Nephron progenitor cell (in vitro differentiated cells): ENCODE results near the gene CHM.

Experiments used
- DNase-seq: peaks from one replicate; pipeline ENCODE4 v3.0.0; 2021
- H3K27ac Mint-ChIP-seq: 2 replicates; pipeline ENCODE4 v1.8.0; 2021; ENCODE audit warnings: mild to moderate bottlenecking, moderate library complexity, mixed read lengths
- H3K27me3 Mint-ChIP-seq: 2 replicates; pipeline ENCODE4 v1.8.0; 2021; ENCODE audit warnings: mild to moderate bottlenecking, low read depth, mixed read lengths; ENCODE audit not compliant: poor library complexity
- H3K36me3 Mint-ChIP-seq: 2 replicates; pipeline ENCODE4 v1.8.0; 2021; ENCODE audit warnings: low read depth, mixed read lengths
- H3K4me1 Mint-ChIP-seq: 2 replicates; pipeline ENCODE4 v1.8.0; 2021; ENCODE audit warnings: mixed read lengths
- H3K4me3 Mint-ChIP-seq: 2 replicates; pipeline ENCODE4 v1.8.0; 2021; ENCODE audit warnings: mild to moderate bottlenecking, moderate library complexity, mixed read lengths
- H3K9me3 Mint-ChIP-seq: 2 replicates; pipeline ENCODE4 v1.8.0; 2021; ENCODE audit warnings: mild to moderate bottlenecking, moderate library complexity, mixed read lengths
- TF ChIP-seq, protein P1 (sequence below): fragments of 200-600 bp; sonication (generic); IDR thresholded peaks from 2 replicates; pipeline ENCODE4 v1.5.0; 2021; ENCODE audit warnings: antibody characterized with exemption

Gene CHM, protein sequence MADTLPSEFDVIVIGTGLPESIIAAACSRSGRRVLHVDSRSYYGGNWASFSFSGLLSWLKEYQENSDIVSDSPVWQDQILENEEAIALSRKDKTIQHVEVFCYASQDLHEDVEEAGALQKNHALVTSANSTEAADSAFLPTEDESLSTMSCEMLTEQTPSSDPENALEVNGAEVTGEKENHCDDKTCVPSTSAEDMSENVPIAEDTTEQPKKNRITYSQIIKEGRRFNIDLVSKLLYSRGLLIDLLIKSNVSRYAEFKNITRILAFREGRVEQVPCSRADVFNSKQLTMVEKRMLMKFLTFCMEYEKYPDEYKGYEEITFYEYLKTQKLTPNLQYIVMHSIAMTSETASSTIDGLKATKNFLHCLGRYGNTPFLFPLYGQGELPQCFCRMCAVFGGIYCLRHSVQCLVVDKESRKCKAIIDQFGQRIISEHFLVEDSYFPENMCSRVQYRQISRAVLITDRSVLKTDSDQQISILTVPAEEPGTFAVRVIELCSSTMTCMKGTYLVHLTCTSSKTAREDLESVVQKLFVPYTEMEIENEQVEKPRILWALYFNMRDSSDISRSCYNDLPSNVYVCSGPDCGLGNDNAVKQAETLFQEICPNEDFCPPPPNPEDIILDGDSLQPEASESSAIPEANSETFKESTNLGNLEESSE

DNA sequence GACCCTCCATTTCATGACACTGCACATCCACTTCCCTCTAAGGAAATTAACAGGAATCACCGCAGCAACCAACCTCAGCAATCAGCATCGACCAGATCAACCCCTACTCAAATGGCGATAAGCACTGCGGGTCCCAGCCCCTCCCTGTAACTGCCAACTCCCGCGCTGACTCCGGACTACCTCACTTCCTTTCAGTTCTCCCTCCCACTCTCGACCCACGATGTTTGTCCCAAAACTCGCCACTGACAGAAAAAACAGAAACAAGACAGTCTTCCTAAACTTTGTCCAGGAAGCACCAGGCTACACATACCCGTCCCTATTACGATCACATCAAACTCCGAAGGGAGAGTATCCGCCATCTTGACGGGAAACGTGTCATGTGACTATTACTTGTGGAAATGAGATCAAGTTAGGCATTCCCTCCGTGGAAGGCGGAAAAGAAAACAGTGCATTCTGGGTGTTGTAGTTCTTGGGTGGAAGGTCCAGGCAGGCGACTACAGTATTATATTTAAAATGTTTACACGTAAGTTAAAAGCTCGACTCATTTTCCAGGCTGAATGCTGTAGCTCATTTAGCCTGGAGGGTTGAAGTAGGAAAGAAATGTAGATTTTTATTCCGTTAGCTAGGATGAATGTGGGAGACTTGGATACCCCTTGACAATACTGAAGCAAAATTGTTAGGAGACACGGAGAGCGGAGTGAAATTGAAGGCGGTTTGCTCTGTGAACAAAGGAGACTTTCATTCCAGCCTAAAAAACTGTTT is at the start of gene CHM:
Gene CHM, minus strand, starts transcription at position 385 of the 762 bp plus-strand sequence. Its CDS starts 26 bp downstream, at position 359.
- DNase-seq = peak; percentile 60
- TF ChIP-seq, protein P1, sequence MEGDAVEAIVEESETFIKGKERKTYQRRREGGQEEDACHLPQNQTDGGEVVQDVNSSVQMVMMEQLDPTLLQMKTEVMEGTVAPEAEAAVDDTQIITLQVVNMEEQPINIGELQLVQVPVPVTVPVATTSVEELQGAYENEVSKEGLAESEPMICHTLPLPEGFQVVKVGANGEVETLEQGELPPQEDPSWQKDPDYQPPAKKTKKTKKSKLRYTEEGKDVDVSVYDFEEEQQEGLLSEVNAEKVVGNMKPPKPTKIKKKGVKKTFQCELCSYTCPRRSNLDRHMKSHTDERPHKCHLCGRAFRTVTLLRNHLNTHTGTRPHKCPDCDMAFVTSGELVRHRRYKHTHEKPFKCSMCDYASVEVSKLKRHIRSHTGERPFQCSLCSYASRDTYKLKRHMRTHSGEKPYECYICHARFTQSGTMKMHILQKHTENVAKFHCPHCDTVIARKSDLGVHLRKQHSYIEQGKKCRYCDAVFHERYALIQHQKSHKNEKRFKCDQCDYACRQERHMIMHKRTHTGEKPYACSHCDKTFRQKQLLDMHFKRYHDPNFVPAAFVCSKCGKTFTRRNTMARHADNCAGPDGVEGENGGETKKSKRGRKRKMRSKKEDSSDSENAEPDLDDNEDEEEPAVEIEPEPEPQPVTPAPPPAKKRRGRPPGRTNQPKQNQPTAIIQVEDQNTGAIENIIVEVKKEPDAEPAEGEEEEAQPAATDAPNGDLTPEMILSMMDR = no peak
- Mint-ChIP-seq H3K9me3 (peaks cover 11% of the 10 kb centered on the region), H3K4me3 (no peak within 1 kb of the TSS), H3K36me3 (peaks cover 19% of the 10 kb centered on the region), H3K4me1 (peaks cover 11% of the 10 kb centered on the region), H3K27ac (no peak within 1 kb of the TSS), H3K27me3 (no peaks in the 10 kb centered on the region)

DNA sequence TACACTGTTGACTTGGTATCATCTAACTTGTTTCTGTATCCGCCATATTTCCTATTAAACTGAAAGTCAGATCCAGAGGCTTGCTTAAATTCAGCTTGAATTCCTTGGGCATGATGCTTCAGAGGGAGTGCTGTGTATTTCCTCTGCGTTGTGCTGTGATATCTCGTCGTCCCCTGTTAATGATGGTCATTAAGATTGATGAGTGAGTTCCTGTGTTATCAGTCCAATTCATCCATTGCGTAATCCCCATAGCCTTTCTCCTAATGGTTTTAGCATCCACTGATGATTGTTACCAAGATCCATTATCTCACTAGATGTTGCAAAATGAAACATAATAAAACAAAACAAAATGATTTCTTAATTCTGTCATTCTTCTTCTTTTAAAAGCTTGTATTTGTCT is 31.3 kb upstream of the CHM start:
- TF ChIP-seq, protein P1 = no peak
- no peaks in the 10 kb centered on the region for H3K4me1 Mint-ChIP-seq
- H3K4me3 Mint-ChIP-seq = no peak overlapping the region
- peaks cover 31% of the 10 kb centered on the region for H3K9me3 Mint-ChIP-seq
- no peak for DNase-seq
- H3K36me3 Mint-ChIP-seq = no peaks in the 10 kb centered on the region
- H3K27ac Mint-ChIP-seq = no peak overlapping the region
- H3K27me3 Mint-ChIP-seq = no peaks in the 10 kb centered on the region

DNA sequence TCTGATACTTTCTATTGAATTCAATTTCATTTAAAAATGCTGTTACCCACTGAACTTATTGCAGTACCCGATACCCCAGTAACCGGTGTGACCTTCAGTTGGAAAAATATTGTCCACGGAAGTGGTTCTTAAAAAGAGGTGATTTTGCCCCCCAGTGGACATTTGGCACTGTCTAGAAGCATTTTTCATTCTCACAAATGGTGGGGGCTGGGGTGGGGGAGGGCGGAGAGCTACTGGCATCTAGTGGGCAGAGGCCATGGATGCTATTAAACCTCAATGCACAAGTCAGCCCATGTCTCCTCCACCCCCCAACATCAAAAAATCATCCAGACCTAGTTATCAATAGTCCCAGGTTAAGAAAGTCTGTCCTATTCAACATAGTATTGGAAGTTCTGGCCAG is 19.6 kb upstream of the CHM start:
- no peaks in the 10 kb centered on the region for H3K27me3 Mint-ChIP-seq
- peaks cover 7% of the 10 kb centered on the region for H3K9me3 Mint-ChIP-seq
- DNase-seq = no peak

DNA sequence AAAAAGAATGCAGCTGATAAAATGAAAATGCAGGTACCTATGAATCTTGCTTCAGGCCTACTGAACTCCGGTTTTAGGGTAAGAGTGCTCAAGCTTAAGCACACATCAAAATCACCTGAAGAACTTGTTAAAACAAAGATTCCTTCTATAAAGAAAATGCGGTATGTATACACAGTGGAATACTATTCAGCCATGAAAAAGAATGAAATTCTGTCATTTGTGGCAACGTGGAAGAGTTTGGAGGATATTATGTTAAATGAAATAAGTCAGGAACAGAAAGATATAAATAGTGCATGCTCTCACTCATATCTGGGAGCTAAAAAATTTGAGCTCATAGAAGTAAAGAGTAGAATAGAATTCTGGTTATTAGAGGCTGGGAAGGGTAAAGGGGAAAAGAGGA is 14.0 kb upstream of the CHM start:
- H3K4me1 Mint-ChIP-seq = no peaks in the 10 kb centered on the region
- no peaks in the 10 kb centered on the region for H3K27me3 Mint-ChIP-seq
- H3K36me3 Mint-ChIP-seq = no peaks in the 10 kb centered on the region
- TF ChIP-seq, protein P1 = no peak
- no peak overlapping the region for H3K4me3 Mint-ChIP-seq
- H3K27ac Mint-ChIP-seq = no peak overlapping the region
- no peak for DNase-seq
- H3K9me3 Mint-ChIP-seq = no peaks in the 10 kb centered on the region

More for the DNA sequence above, 19.6 kb upstream of the CHM start:
- Mint-ChIP-seq H3K36me3 (no peaks in the 10 kb centered on the region), H3K4me3 (no peak overlapping the region), H3K4me1 (no peaks in the 10 kb centered on the region), H3K27ac (no peak overlapping the region)
- TF ChIP-seq, protein P1 = no peak

DNA sequence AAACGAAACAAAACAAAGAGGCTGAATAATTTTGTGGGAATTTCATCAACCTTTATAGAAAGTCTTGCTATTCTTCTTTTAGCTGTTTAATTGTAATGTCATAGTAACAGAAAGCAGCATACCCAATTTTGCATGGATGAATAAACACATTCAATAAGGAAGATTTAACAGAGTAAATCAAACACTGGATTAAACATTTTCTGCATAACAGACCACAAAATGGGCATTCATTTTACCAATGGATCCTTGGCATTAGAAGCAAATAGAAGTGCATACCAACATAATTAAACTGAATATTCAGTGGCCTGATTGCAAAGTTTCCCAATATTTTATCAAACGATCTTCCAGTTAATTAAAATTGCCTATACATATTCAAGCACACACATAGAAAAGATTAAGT is 4.4 kb upstream of the CHM start:
- no peak overlapping the region for H3K27ac Mint-ChIP-seq
- no peak for DNase-seq

More for the DNA sequence above, 4.4 kb upstream of the CHM start:
- TF ChIP-seq, protein P1 = no peak
- H3K4me1 Mint-ChIP-seq = no peaks in the 10 kb centered on the region
- no peak overlapping the region for H3K4me3 Mint-ChIP-seq
- H3K27me3 Mint-ChIP-seq = no peaks in the 10 kb centered on the region
- H3K9me3 Mint-ChIP-seq = peaks cover 15% of the 10 kb centered on the region
- H3K36me3 Mint-ChIP-seq = peaks cover 6% of the 10 kb centered on the region
